ENCODE data around the gene HSPG2.

GRCh38 chr1:21782868-21783678, 154.0 kb downstream of the HSPG2 start, which contains the start of gene USP48:
- no peak; the same call in 1 of the 2 replicates for TF ChIP-seq TCF7L2 (IDR thresholded peaks at IDR 0.05; ENCODE audit: low read depth, low read length)
- TF ChIP-seq, protein P1, sequence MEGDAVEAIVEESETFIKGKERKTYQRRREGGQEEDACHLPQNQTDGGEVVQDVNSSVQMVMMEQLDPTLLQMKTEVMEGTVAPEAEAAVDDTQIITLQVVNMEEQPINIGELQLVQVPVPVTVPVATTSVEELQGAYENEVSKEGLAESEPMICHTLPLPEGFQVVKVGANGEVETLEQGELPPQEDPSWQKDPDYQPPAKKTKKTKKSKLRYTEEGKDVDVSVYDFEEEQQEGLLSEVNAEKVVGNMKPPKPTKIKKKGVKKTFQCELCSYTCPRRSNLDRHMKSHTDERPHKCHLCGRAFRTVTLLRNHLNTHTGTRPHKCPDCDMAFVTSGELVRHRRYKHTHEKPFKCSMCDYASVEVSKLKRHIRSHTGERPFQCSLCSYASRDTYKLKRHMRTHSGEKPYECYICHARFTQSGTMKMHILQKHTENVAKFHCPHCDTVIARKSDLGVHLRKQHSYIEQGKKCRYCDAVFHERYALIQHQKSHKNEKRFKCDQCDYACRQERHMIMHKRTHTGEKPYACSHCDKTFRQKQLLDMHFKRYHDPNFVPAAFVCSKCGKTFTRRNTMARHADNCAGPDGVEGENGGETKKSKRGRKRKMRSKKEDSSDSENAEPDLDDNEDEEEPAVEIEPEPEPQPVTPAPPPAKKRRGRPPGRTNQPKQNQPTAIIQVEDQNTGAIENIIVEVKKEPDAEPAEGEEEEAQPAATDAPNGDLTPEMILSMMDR (IDR thresholded peaks at IDR 0.05 in 2 of 3, conservative IDR thresholded peaks at IDR 0.05 in 1 of 3; ENCODE audit: insufficient read depth in 2 of 3, low read depth in 1 of 3, low read length in 3 of 3), result no peak
- TF ChIP-seq KDM2B (CRISPR knock-in tag; IDR thresholded peaks at IDR 0.05), result no peak
- no peak for TF ChIP-seq YBX1 (IDR thresholded peaks at IDR 0.05)
- TF ChIP-seq NFRKB (IDR thresholded peaks at IDR 0.05; ENCODE audit: low read depth), result peak; percentile 97
- peak; percentile 55 for TF ChIP-seq HDAC2 (IDR thresholded peaks at IDR 0.05)
- no peak for TF ChIP-seq TCFL5 (CRISPR knock-in tag; conservative IDR thresholded peaks at IDR 0.05)
- no peak for TF ChIP-seq KLF10 (CRISPR knock-in tag; IDR thresholded peaks at IDR 0.05)
- no peak for TF ChIP-seq ZNF274 (IDR thresholded peaks at IDR 0.05; ENCODE audit: borderline replicate concordance, low read depth, low read length)
- TF ChIP-seq ZZZ3 (IDR thresholded peaks at IDR 0.05), result no peak
- TF ChIP-seq RHOXF2B (CRISPR knock-in tag; conservative IDR thresholded peaks at IDR 0.05), result peak; percentile 67; the same call in 1 of the 2 replicates
- no peak for TF ChIP-seq ZNF3 (CRISPR knock-in tag; IDR thresholded peaks at IDR 0.05)
- peak; percentile 66 to 83 for TF ChIP-seq NONO (IDR thresholded peaks at IDR 0.05; ENCODE audit: low read depth in 2 of 2, low read length in 1 of 2)
- TF ChIP-seq, protein P2, sequence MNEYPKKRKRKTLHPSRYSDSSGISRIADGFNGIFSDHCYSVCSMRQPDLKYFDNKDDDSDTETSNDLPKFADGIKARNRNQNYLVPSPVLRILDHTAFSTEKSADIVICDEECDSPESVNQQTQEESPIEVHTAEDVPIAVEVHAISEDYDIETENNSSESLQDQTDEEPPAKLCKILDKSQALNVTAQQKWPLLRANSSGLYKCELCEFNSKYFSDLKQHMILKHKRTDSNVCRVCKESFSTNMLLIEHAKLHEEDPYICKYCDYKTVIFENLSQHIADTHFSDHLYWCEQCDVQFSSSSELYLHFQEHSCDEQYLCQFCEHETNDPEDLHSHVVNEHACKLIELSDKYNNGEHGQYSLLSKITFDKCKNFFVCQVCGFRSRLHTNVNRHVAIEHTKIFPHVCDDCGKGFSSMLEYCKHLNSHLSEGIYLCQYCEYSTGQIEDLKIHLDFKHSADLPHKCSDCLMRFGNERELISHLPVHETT (CRISPR knock-in tag; conservative IDR thresholded peaks at IDR 0.05 in 1 of 2, IDR thresholded peaks at IDR 0.05 in 1 of 2), result no peak; a peak in 1 of 4 replicates
